ENCODE results near the gene DNAJC18.

GRCh38 chr5:139462586-139463276 is 23.4 kb upstream of the DNAJC18 start, which contains the start of gene ECSCR:
- TF ChIP-seq POLR2AphosphoS5 (IDR thresholded peaks at IDR 0.05), result no peak
- no peak for TF ChIP-seq CTCF (IDR thresholded peaks at IDR 0.05)
